GM18867 (cell line): ENCODE results near the gene DLG2.
"Not testable (repeated sequence)": the region's sequence is repeated elsewhere in the genome, so short reads cannot be mapped to it uniquely, and the experiment has no call there.

Experiments used
- ATAC-seq: cut with Tn5 transposase; IDR thresholded peaks from one replicate; pipeline ENCODE4 v1.9.1; 2021; ENCODE audit warnings: mild to moderate bottlenecking, moderate library complexity; ENCODE audit not compliant: unreplicated experiment

The DLG2 gene

GRCh38 chr11:85647078-85647477 lies 19.9 kb upstream of the DLG2 start:
- no peak for ATAC-seq

DNA sequence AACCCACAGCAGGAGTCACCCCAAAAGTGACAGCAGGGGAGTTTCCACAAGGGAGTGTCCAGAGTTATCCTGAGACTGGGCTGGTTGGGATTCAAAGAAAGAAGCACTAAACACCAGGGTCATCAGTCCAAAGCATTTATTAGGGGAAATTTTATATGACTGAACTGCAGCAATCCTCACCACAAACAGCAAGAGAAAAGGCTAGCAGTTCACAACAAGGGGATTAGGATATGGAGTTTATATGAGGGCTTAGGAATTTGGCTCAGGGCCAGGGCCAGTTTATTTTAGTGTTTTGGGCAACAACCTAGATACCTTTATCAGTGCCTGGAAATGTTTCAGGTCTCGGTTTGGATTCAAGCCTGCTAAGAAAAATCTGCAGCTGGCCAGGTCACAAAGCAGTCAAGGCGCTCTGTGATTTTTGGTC lies 16.1 kb upstream of the DLG2 start:
- ATAC-seq, result no peak

GRCh38 chr11:85634747-85635146 lies 7.6 kb upstream of the DLG2 start:
- no peak for ATAC-seq

- ATAC-seq, result peak; percentile 16
These were observed 1.7 kb upstream of the DLG2 start for GRCh38 chr11:85628771-85629341.

DNA sequence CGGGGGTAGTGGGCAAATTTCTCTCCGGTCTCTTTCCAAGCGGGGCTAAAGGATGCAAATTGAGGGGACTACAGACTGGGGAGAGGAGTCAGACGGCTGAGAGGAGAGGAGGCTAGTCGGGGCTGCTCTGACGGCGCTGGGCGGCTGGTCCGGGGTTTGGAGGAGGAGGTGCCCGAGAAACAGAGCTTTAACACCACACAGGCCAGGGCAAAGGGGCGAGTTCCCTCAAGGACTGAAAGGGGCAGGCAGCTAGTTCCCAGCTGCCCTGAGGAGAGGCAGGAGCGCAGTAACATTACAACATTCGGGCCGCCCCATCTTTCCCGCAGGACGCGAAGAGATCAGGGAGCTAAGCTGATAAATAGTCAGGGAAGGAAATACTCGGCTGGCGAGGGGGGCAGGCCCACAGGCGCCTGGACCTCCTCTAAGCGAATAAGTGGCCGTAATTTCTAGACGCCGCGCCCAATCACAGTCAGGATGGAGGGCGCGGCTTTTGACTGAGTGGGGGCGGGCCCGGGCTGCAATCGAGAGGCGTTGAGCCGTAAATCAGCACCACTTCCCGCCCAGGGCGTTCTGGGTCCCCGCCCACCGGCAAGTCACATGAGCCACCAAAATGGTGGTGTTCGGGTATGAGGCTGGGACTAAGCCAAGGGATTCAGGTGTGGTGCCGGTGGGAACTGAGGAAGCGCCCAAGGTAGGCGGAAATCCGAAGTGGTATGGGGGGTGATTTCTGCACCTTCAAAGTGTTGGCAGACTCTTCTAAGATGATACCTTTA lies 1.0 kb upstream of the DLG2 start, which contains the start of gene TMEM126B:
Gene TMEM126B (plus strand): TSS at position 596 of the 773 bp plus-strand sequence. CDS start 15 bp downstream, at position 611.
- ATAC-seq, result peak; percentile 99

DNA sequence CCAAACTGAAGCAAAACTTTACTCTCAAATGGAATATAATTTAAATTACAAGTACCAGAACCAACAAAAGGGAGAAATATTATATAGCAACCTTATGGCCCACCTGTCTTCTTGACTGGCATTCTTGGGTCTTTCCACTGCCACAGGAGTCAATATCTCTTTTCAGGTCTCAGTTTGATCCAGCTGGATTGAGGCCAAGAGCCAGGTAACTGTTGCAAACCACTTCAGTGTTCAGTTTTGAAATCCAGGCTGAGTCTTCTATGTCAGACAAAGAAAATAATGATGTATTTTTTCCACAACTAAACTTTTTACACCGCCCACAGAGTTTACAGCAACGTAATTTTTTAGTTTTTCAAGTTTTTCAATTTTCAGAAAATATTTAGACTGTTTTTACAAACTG lies 648 bp downstream of the DLG2 start:
- ATAC-seq, result no peak

DNA sequence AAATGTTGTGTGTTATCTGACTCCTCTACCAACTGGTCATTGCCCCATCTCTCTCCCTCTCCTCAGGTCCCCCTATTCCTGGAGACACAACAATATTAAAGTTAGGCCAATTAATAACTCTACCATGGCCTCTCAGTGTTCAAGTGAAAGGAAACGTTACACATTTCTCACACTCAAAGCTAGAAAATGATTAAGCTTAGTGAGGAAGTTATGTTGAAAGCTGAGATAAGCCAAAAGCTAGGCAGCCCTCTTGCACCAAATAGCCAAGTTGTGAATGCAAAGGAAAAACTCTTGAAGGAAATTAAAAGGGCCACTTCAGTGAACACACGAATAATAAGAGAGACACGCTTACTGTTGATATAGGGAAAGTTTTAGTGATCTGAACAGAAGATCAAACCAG lies 6.9 kb downstream of the DLG2 start:
- ATAC-seq, result no peak

DNA sequence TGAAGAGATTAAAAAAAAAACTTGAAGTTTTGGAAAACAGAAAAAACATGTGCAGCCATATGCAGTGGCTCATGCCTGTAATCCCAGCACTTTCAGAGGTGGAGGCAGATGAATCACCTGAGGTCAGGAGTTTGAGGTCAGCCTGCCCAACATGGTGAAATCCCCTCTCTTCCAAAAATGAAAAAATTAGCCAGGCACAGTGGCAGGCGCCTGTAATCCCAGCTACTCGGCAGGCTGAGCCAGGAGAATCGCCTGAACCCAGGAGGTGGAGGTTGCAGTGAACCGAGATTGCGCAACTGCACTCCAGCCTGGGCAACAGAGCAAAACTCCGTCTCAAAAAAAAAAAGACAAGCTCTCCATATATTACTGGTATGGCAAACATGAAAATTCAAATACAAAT lies 7.6 kb downstream of the DLG2 start:
- no peak for ATAC-seq

DNA sequence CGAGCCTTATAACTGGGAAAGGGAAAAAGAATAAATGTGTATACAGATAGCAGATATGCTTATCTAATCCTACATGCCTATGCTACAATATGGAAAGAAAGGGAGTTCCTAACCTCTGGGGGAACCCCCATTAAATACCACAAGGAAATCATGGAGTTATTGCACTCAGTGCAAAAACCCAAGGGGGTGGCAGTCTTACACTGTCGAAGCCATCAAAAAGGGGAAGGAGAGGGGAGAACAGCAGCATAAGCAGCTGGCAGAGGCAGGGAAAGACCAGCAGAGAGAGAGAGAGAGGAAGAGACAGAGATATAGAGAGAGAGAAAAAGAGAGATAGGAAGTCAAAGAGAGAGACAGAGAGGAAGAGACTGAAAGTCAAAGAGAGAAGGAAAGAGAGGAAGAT lies 15.5 kb downstream of the DLG2 start:
- ATAC-seq, result not testable (repeated sequence)

DNA sequence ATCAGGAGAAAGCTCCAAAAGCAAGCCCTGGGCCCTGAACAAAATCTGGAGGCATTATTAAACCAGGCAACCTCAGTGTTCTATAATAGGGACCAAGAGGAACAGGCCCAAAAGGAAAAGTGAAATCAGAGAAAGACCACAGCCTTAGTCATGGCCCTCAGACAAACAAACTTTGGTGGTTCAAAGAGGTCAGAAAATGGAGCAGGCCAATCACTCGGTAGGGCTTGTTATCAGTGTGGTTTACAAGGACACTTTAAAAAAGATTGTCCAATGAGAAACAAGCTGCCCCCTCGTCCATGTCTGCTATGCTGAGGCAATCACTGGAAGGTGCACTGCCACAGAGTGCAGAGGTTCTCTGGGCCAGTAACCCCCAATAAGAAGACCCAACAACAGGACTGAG lies 17.9 kb downstream of the DLG2 start:
- ATAC-seq, result not testable (repeated sequence)

DNA sequence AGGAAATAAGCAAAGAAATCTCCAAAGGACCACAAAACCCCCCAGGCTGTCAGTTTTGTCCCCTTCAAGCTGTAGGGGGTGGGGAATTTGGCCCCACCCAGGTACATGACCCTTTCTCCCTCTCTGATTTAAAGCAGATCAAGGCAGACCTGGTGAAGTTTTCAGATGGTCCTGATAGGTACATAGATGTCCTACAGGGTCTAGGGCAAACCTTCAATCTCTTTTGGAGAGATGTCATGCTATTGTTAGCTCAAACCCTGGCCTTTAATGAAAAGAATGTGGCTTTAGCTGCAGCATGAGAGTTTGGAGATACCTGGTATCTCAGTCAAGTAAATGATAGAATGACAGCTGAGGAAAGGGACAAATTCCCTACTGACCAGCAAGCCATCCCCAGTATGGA lies 18.5 kb downstream of the DLG2 start:
- ATAC-seq, result not testable (repeated sequence)

- not testable (repeated sequence) for ATAC-seq
These were observed 20.9 kb downstream of the DLG2 start for GRCh38 chr11:85606237-85606636.

DNA sequence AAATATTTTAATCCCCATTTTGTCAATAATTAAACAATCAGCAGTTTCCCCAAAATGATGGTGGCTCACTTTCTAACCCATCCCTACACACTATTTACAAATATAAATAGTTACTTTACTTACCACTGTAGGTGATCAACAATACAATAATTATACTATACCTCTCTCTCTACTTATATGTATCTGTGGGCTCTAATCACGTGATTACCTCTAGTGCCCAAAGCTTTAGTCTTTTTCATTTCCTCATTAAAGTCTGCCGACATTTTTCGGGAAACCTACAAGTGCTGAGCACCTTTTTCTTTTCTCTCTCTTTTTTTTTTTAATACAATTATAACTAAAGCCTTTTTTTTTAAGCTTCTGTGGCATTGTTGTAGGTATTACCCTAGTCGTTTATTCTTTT lies 23.9 kb downstream of the DLG2 start:
- no peak for ATAC-seq

DNA sequence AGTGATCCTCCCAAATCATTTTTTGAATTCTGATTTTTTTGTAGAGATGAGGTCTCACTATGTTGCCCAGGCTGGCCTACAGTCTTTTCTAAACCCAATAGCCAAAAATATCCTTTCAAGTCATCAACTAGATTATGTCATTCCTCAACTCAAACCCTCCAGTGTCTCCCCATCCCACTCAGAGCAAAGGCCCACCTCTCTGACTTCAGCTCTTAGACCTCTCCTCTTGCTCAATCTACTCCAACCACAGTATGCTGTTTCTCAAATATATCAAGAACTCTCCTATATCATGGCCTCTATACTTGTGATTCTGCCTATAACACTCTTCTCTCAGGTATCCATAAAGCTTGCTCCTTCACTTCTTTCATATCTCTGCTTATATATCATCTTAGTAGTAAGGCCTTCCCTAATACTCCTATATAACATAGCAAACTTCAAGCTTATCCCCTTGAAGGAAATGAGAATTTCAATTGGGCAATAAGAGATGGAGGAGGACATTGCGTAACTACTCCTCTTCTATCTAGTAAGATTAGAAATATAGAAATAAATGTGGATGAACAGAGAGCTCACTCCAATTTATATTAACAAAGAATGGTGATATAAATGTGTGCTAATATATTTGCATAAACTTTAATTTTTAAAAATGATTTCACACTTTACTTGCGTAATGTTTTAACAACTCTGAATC lies 24.5 kb downstream of the DLG2 start:
- no peak for ATAC-seq

DNA sequence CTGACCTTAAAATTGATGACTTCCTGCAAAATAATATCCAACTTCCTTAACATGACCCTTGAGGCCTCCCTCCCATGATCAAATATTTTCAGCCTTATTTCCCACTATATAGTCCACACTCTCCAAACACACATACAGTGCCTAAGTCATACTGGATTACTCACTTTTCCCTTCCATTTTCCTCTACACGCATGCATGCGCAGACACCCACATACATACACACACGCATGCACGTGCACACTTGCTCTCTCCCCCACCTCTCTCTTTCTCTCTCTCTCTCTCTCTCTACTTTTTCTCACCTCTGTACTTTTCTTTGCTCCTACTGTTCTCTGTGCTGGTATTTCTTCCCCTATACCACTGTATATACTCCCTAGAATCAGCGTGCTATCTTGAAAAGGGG lies 28.1 kb downstream of the DLG2 start:
- no peak for ATAC-seq

DNA sequence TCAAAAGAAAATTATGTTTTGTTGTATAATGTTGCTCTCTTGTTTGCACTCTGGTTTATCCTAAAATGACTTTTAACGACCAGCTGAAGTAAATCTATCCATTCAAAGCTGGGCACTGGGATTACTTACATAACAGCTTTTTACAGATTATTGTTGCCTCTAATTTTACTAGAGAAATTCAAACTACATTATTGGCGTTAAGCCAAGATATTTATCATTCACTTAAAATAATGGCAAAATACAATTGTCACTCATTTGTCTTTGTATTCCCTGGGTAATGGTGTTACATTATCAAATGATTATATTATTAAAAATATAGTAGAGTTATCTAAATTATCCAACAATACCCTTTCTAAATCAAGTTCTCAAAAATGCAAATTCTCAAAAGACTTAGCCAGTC lies 30.3 kb downstream of the DLG2 start:
- no peak for ATAC-seq

- ATAC-seq, result peak; percentile 78
These were observed 31.8 kb downstream of the DLG2 start for GRCh38 chr11:85595285-85595884.

GRCh38 chr11:85590848-85591483 lies 36.2 kb downstream of the DLG2 start:
- peak; percentile 61 for ATAC-seq

GRCh38 chr11:85589373-85589772 lies 37.8 kb downstream of the DLG2 start:
- no peak for ATAC-seq

DNA sequence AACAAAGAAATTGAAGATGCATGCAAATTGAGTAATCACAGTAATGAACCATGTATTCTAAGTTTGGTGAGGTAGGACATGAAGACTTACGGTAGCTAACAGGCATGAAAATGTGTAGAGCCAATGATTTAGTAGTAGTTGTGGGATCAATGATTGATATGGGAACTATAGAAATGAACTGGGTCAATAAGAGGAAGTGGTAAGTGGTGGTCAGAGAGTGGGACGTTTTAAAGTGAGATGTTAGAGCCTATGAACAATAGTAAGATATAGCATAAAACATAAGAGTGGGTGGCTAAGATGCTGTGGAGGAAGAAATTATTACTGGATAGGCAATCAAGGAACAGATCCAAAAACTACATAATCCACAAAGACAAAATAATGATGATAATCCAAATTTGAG lies 45.0 kb downstream of the DLG2 start:
- ATAC-seq, result no peak

- no peak for ATAC-seq
These were observed 51.8 kb downstream of the DLG2 start for GRCh38 chr11:85575388-85575787.
